ENCODE results near the gene FOXP1. TPM values are rescaled to one million over a fixed set of nuclear protein-coding genes. Genes with fewer than 3 reads are reported as not detected.

FOXP1 gene
- total RNA-seq, 1 donor from 2014 or later: 128 TPM

- TF ChIP-seq POLR2A (IDR thresholded peaks at IDR 0.05): no peak
- TF ChIP-seq POLR2AphosphoS5 (IDR thresholded peaks at IDR 0.05; ENCODE audit: insufficient read depth in 1 of 2, low read depth in 1 of 2): no peak
- TF ChIP-seq CTCF (IDR thresholded peaks at IDR 0.05): no peak
- H3K27me3 ChIP-seq: no peaks in the 10 kb centered on the region
- no peak overlapping the region for H3K27ac ChIP-seq
- H3K4me1 ChIP-seq: peaks cover 2% of the 10 kb centered on the region
- intact Hi-C loops (cut with DNase I): no loop called here
- H3K4me3 ChIP-seq: no peak overlapping the region
- no peaks in the 10 kb centered on the region for H3K9me3 ChIP-seq
- no peak for DNase-seq (ENCODE audit: extremely low spot score in 2 of 2)
- no peaks in the 10 kb centered on the region for H3K36me3 ChIP-seq
Measured at GRCh38 chr3:71317140-71317539, 266.4 kb downstream of the FOXP1 start.

- intact Hi-C loops (cut with DNase I): no loop called here
- H3K36me3 ChIP-seq: no peaks in the 10 kb centered on the region
- DNase-seq (ENCODE audit: extremely low spot score in 2 of 2): no peak
- peaks cover 11% of the 10 kb centered on the region for H3K4me1 ChIP-seq
- TF ChIP-seq POLR2A (IDR thresholded peaks at IDR 0.05) (no peak), CTCF (IDR thresholded peaks at IDR 0.05) (no peak), POLR2AphosphoS5 (IDR thresholded peaks at IDR 0.05; ENCODE audit: insufficient read depth in 1 of 2, low read depth in 1 of 2) (no peak)
- no peaks in the 10 kb centered on the region for H3K9me3 ChIP-seq
- H3K27me3 ChIP-seq: no peaks in the 10 kb centered on the region
- H3K27ac ChIP-seq: no peak overlapping the region
- no peak overlapping the region for H3K4me3 ChIP-seq
Measured at GRCh38 chr3:71316066-71316777, 267.3 kb downstream of the FOXP1 start.

GRCh38 chr3:71315431-71315830 lies 268.1 kb downstream of the FOXP1 start:
- no peak overlapping the region for H3K4me3 ChIP-seq
- DNase-seq (ENCODE audit: extremely low spot score in 2 of 2): no peak
- H3K27me3 ChIP-seq: no peaks in the 10 kb centered on the region
- intact Hi-C loops (cut with DNase I): no loop called here
- no peaks in the 10 kb centered on the region for H3K9me3 ChIP-seq
- TF ChIP-seq POLR2AphosphoS5 (IDR thresholded peaks at IDR 0.05; ENCODE audit: insufficient read depth in 1 of 2, low read depth in 1 of 2): no peak
- no peak for TF ChIP-seq POLR2A (IDR thresholded peaks at IDR 0.05)
- no peak for TF ChIP-seq CTCF (IDR thresholded peaks at IDR 0.05)
- peaks cover 18% of the 10 kb centered on the region for H3K4me1 ChIP-seq
- no peaks in the 10 kb centered on the region for H3K36me3 ChIP-seq
- no peak overlapping the region for H3K27ac ChIP-seq

- H3K27me3 ChIP-seq: no peaks in the 10 kb centered on the region
- peaks cover 19% of the 10 kb centered on the region for H3K4me1 ChIP-seq
- no peak for TF ChIP-seq POLR2A (IDR thresholded peaks at IDR 0.05)
- no peak for TF ChIP-seq CTCF (IDR thresholded peaks at IDR 0.05)
- no peak for TF ChIP-seq POLR2AphosphoS5 (IDR thresholded peaks at IDR 0.05; ENCODE audit: insufficient read depth in 1 of 2, low read depth in 1 of 2)
- no peak for DNase-seq (ENCODE audit: extremely low spot score in 2 of 2)
- H3K36me3 ChIP-seq: no peaks in the 10 kb centered on the region
- intact Hi-C loops (cut with DNase I): no loop called here
- H3K27ac ChIP-seq: no peak overlapping the region
- H3K4me3 ChIP-seq: no peak overlapping the region
- no peaks in the 10 kb centered on the region for H3K9me3 ChIP-seq
Measured at GRCh38 chr3:71313844-71314243, 269.7 kb downstream of the FOXP1 start.

- Histone ChIP-seq H3K27ac (no peak overlapping the region), H3K9me3 (no peaks in the 10 kb centered on the region), H3K36me3 (no peaks in the 10 kb centered on the region), H3K4me3 (no peak overlapping the region), H3K27me3 (no peaks in the 10 kb centered on the region), H3K4me1 (peaks cover 19% of the 10 kb centered on the region)
- no peak for DNase-seq (ENCODE audit: extremely low spot score in 2 of 2)
- TF ChIP-seq POLR2AphosphoS5 (IDR thresholded peaks at IDR 0.05; ENCODE audit: insufficient read depth in 1 of 2, low read depth in 1 of 2): no peak
- no peak for TF ChIP-seq CTCF (IDR thresholded peaks at IDR 0.05)
- TF ChIP-seq POLR2A (IDR thresholded peaks at IDR 0.05): no peak
- intact Hi-C loops (cut with DNase I): no loop called here
Measured at GRCh38 chr3:71312461-71312860, 271.1 kb downstream of the FOXP1 start.
